ENCODE measurements around the gene PLXNA1.

Gene PLXNA1

GRCh38 chr3:126995254-126995780 lies 12.4 kb downstream of the PLXNA1 start:
- DNase-seq (ENCODE audit: low read depth) = no peak
- no peak overlapping the region for H3K4me3 ChIP-seq (replicated peaks; ENCODE audit: low read depth, low read length)
- TF ChIP-seq, protein P1, sequence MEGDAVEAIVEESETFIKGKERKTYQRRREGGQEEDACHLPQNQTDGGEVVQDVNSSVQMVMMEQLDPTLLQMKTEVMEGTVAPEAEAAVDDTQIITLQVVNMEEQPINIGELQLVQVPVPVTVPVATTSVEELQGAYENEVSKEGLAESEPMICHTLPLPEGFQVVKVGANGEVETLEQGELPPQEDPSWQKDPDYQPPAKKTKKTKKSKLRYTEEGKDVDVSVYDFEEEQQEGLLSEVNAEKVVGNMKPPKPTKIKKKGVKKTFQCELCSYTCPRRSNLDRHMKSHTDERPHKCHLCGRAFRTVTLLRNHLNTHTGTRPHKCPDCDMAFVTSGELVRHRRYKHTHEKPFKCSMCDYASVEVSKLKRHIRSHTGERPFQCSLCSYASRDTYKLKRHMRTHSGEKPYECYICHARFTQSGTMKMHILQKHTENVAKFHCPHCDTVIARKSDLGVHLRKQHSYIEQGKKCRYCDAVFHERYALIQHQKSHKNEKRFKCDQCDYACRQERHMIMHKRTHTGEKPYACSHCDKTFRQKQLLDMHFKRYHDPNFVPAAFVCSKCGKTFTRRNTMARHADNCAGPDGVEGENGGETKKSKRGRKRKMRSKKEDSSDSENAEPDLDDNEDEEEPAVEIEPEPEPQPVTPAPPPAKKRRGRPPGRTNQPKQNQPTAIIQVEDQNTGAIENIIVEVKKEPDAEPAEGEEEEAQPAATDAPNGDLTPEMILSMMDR (IDR thresholded peaks at IDR 0.05; ENCODE audit: low read length, missing control alignments) = no peak

DNA sequence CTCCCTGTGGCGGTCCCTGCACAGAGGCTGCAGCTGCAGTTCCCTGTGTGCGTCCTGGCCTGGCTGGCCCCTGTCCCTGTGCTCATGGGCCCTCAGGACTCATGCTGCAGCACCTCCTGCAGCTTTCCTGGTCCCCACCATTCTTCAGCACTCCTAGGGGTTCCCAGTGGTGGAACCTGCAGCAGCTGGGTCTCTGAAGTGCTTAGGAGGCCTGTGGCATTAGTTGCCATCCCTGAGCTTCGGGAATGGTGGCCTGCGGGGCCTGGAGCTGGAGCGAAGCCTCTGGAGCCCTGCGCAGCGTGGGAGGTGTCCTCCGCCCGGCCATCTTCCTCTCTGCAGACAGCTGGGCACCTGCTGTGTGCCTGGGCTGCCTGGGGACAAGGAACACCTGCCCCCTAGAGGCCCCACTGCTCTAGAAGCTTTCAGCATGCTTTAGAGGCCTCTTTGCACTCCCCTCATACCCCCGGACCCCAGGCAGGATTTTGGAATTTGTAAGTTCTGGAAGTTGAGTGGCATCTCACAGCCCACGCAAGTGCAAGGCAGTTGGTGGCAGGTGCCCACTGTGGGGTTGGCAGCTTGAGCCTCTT lies 13.1 kb downstream of the PLXNA1 start:
- TF ChIP-seq, protein P1 (IDR thresholded peaks at IDR 0.05; ENCODE audit: low read length, missing control alignments) = peak; percentile 18
- DNase-seq (ENCODE audit: low read depth) = no peak
- H3K4me3 ChIP-seq (replicated peaks; ENCODE audit: low read depth, low read length) = no peak overlapping the region

- DNase-seq (ENCODE audit: low read depth) = no peak
- TF ChIP-seq, protein P1 (IDR thresholded peaks at IDR 0.05; ENCODE audit: low read length, missing control alignments) = no peak
- H3K4me3 ChIP-seq (replicated peaks; ENCODE audit: low read depth, low read length) = no peak overlapping the region
Measured at GRCh38 chr3:126996905-126997304, 14.0 kb downstream of the PLXNA1 start.

DNA sequence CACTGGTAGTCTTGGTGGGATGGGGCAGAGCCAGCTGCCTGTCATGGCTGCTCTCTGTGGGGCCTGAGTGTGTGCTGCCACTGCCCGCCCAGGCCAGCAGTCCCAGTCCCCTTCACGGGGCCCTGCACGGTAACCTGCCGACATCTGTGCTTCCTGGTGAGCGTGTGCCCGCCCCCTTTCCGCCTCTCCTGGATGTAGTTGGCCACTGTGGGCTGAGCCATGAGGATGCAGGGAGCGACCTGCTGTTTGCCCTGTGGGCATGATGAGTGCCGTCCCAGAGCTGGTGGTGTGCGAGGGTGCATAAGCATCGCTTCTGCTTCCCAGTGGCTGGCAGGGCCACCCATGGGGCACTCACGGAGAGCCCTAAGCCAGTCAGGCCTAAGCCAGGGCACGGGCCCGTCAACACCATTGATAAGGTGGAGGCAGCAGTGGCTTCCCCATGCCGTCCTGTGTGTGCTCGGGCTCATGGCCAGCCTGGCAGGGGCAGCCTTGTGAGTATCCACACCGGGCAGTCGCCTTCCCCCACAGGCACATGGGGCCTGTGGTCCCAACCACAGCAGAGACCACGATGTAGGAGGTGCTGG lies 14.6 kb downstream of the PLXNA1 start:
- H3K4me3 ChIP-seq (replicated peaks; ENCODE audit: low read depth, low read length) = no peak overlapping the region

GRCh38 chr3:126998320-126998719 lies 15.4 kb downstream of the PLXNA1 start:
- no peak overlapping the region for H3K4me3 ChIP-seq (replicated peaks; ENCODE audit: low read depth, low read length)
- TF ChIP-seq, protein P1 (IDR thresholded peaks at IDR 0.05; ENCODE audit: low read length, missing control alignments) = no peak
- no peak for DNase-seq (ENCODE audit: low read depth)

More for the DNA sequence above, 14.6 kb downstream of the PLXNA1 start:
- TF ChIP-seq, protein P1 (IDR thresholded peaks at IDR 0.05; ENCODE audit: low read length, missing control alignments) = no peak
- no peak for DNase-seq (ENCODE audit: low read depth)

DNA sequence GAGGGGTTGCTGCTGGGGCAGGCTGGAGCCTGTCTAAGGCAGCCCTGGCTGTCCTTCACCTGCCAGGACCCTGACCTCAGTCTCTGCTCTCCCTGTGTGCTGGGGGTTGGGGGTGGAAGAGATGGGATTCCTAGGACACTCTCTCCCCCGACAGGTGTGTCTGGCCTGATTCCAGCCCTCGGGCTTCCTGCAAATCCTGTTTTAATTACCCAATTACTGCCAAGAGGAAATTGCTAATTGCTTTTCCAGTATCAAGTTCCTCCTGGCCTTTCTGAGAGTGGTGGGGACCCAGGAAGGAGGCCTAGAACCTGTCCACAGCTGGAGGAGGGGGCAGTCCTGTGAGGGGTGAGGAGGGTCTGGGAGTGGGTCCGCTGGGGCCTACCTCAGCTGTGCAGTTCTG lies 15.8 kb downstream of the PLXNA1 start:
- TF ChIP-seq, protein P1 (IDR thresholded peaks at IDR 0.05; ENCODE audit: low read length, missing control alignments) = no peak
- H3K4me3 ChIP-seq (replicated peaks; ENCODE audit: low read depth, low read length) = no peak overlapping the region
- DNase-seq (ENCODE audit: low read depth) = no peak

GRCh38 chr3:126999383-126999782 lies 16.5 kb downstream of the PLXNA1 start:
- no peak for DNase-seq (ENCODE audit: low read depth)
- no peak overlapping the region for H3K4me3 ChIP-seq (replicated peaks; ENCODE audit: low read depth, low read length)

More at GRCh38 chr3:126999383-126999782, 16.5 kb downstream of the PLXNA1 start:
- TF ChIP-seq, protein P1 (IDR thresholded peaks at IDR 0.05; ENCODE audit: low read length, missing control alignments) = no peak

Measured in fibroblast of pulmonary artery (primary cell).